Lower leg skin (tissue), 4 donors: Measurements from ENCODE around the gene HIRA. TPM values are rescaled to one million over a fixed set of nuclear protein-coding genes. Genes with fewer than 3 reads are reported as not detected.

Source experiments
- DNase-seq, 2 donors: peaks; one replicate each; pipeline ENCODE4 v3.0.0-alpha.2; 2019; ENCODE audit warnings: low spot score in 2 of 2
- H3K4me3 ChIP-seq: fragments of 200-600 bp; sonication (generic); 2 replicates; pipeline ENCODE4 v1.5.1; 2017; ENCODE audit warnings: mild to moderate bottlenecking, low read depth; ENCODE audit not compliant: poor library complexity, severe bottlenecking
- CTCF ChIP-seq, 3 donors: fragments of 450-650 bp; IDR thresholded peaks; one replicate each; pipeline ENCODE4 v1.5.1; 2016; ENCODE audit warnings: antibody characterized with exemption in 3 of 3, mild to moderate bottlenecking in 3 of 3, moderate library complexity in 2 of 3
- POLR2A ChIP-seq, 2 donors: fragments of 450-650 bp; IDR thresholded peaks; one replicate each; pipeline ENCODE4 v1.6.1; 2016 to 2017; ENCODE audit warnings: antibody characterized with exemption in 2 of 2, mild to moderate bottlenecking in 1 of 2, moderate library complexity in 1 of 2
- WGBS, 2 donors: methylation state at CpG; one replicate each; pipeline ENCODE4 v1.1.5; 2018; 5-methylcytosine and 5-hydroxymethylcytosine counted together
- intact Hi-C: fragments of 100-400 bp; cut with DNase I; formaldehyde crosslinking; loops from one replicate; pipeline ENCODE4 v1.15.0; 2023; ENCODE audit warnings: low total_unique reads
- total RNA-seq, 4 donors: library from RNA; depleted of rRNA; stranded (reverse); fragments of >200 nt; gene quantifications; one replicate each; pipeline ENCODE4 v1.1.0, GENCODE V29; 2016

The HIRA gene
- total RNA-seq, 4 donors from 2014 or later, result 11.5 to 21.1 (median 18.2) TPM

GRCh38 chr22:19356708-19357269, 74.7 kb downstream of the HIRA start:
- DNase-seq, result peak in 1 of 2 donors; percentile 2
- no peak overlapping the region for H3K4me3 ChIP-seq
- TF ChIP-seq POLR2A (IDR thresholded peaks at IDR 0.05) (no peak), CTCF (IDR thresholded peaks at IDR 0.05) (no peak)
- 95 to 96% methylated on average over 8 of the region's 8 CpGs for WGBS, 2 donors
- intact Hi-C loops, result no loop called here

GRCh38 chr22:19355413-19356157, 75.9 kb downstream of the HIRA start:
- intact Hi-C loops, result no loop called here
- no peak overlapping the region for H3K4me3 ChIP-seq
- 88 to 95% methylated on average over 7 of the region's 7 CpGs for WGBS, 2 donors
- no peak for DNase-seq
- TF ChIP-seq CTCF (IDR thresholded peaks at IDR 0.05), result no peak
- TF ChIP-seq POLR2A (IDR thresholded peaks at IDR 0.05), result no peak

GRCh38 chr22:19354201-19354600, 77.3 kb downstream of the HIRA start:
- TF ChIP-seq CTCF (IDR thresholded peaks at IDR 0.05) (no peak), POLR2A (IDR thresholded peaks at IDR 0.05) (no peak)
- 95 to 98% methylated on average over 5 of the region's 5 CpGs for WGBS, 2 donors
- no peak for DNase-seq
- intact Hi-C loops, result no loop called here
- H3K4me3 ChIP-seq, result no peak overlapping the region

GRCh38 chr22:19353363-19354131, 78.0 kb downstream of the HIRA start:
- WGBS, 2 donors, result 94% methylated on average over 12 to 13 of the region's 18 CpGs
- intact Hi-C loops, result no loop called here
- peak in 1 of 2 donors; percentile 79 for DNase-seq
- no peak overlapping the region for H3K4me3 ChIP-seq
- TF ChIP-seq POLR2A (IDR thresholded peaks at IDR 0.05) (no peak), CTCF (IDR thresholded peaks at IDR 0.05) (no peak)

- intact Hi-C loops, result no loop called here
Observed at GRCh38 chr22:19352766-19353165, 78.8 kb downstream of the HIRA start.

More at GRCh38 chr22:19352766-19353165, 78.8 kb downstream of the HIRA start:
- H3K4me3 ChIP-seq, result no peak overlapping the region
- DNase-seq, result peak in 1 of 2 donors; percentile 26
- TF ChIP-seq POLR2A (IDR thresholded peaks at IDR 0.05) (no peak), CTCF (IDR thresholded peaks at IDR 0.05) (no peak)
- 96 to 97% methylated on average over 4 of the region's 4 CpGs for WGBS, 2 donors
